ENCODE results near the gene TP53BP1.

Gene TP53BP1

GRCh38 chr15:43489191-43489590 lies 3.8 kb downstream of the TP53BP1 start:
- no peak for ATAC-seq (replicated peaks)
- Mint-ChIP-seq H3K27me3 (no peaks in the 10 kb centered on the region), H3K4me1 (peaks cover 15 to 20% of the 10 kb centered on the region in 2 donors), H3K27ac (no peak overlapping the region), H3K4me3 (no peak overlapping the region), H3K36me3 (peaks cover 17 to 39% of the 10 kb centered on the region in 2 donors), H3K9me3 (no peaks in the 10 kb centered on the region)
- DNase-seq = no peak

GRCh38 chr15:43488790-43489189 lies 4.2 kb downstream of the TP53BP1 start:
- Mint-ChIP-seq H3K4me1 (peaks cover 16 to 22% of the 10 kb centered on the region in 2 donors), H3K27me3 (no peaks in the 10 kb centered on the region), H3K27ac (peak overlapping the region; percentile 32), H3K4me3 (no peak overlapping the region), H3K36me3 (peaks cover 18 to 43% of the 10 kb centered on the region in 2 donors), H3K9me3 (no peaks in the 10 kb centered on the region)
- DNase-seq (no peak), ATAC-seq (replicated peaks) (no peak)

GRCh38 chr15:43487271-43487895 lies 5.6 kb downstream of the TP53BP1 start:
- H3K4me3 Mint-ChIP-seq = no peak overlapping the region
- no peak for DNase-seq
- no peak overlapping the region for H3K27ac Mint-ChIP-seq
- peaks cover 12 to 19% of the 10 kb centered on the region in 2 donors for H3K4me1 Mint-ChIP-seq
- H3K27me3 Mint-ChIP-seq = no peaks in the 10 kb centered on the region
- ATAC-seq (replicated peaks) = no peak
- H3K36me3 Mint-ChIP-seq = peaks cover 15 to 40% of the 10 kb centered on the region in 2 donors
- H3K9me3 Mint-ChIP-seq = no peaks in the 10 kb centered on the region

DNA sequence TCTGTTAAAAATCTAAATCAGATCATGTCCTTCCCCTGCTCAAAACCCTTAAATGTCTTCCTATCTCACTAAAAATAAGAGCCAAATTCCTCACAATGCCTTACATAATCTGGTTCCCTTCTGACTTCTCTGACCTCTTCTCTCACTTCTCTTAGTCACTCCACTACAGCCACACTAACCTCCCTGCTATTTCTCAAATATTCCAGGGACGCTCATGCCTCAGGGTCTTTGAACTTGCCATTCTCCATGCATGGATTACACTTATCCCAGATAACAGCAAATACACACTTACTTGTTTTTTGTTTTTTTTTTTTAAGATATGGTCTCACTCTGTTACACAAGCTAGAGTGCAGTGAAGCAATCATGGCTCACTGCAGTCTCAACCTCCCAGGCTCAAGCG lies 8.5 kb downstream of the TP53BP1 start:
- H3K27me3 Mint-ChIP-seq = no peaks in the 10 kb centered on the region
- no peaks in the 10 kb centered on the region for H3K9me3 Mint-ChIP-seq
- no peak overlapping the region for H3K27ac Mint-ChIP-seq
- H3K4me3 Mint-ChIP-seq = no peak overlapping the region
- ATAC-seq (replicated peaks) (no peak), DNase-seq (no peak)
- peaks cover 19 to 34% of the 10 kb centered on the region in 2 donors for H3K36me3 Mint-ChIP-seq
- H3K4me1 Mint-ChIP-seq = peaks cover 8 to 9% of the 10 kb centered on the region in 2 donors

DNA sequence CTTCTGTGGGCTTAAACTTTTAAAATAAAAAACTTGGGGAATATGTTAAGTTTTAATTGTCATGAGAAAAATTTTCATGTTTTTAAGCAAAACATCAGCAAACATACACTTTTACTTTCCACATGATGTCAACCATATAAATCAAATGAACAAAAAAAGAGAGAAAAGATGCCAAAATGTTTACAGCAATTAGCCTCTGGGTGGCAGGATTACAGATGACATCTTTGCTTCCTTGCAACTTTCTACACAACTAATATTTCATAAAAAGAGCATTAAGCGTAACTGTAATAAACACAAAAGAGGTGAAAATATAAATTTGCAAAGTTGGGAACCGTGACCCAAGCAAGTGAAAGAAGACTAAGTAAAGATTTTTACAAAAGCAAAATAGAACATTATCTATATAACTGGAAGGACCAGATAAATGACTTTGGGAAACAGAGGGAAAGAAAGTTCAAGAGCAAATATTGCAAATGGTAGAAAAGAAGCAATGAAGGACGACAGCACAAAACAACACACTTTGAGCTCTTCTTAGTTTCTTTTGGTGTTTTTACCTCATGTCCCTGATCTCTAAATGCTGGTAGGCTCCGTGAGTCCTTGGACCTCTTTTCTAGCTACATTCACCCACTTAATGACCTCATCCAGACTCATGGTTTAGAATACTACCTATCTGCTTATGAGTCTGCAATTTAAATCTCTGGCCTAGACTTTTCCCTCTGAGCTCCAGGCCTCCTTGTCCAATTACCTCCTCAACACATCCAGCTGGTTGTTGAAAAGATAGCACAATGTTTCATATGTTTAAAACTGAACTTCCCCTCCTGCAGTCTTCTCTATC lies 9.4 kb downstream of the TP53BP1 start:
- Mint-ChIP-seq H3K4me3 (no peak overlapping the region), H3K36me3 (peaks cover 22 to 35% of the 10 kb centered on the region in 2 donors), H3K4me1 (peaks cover 6 to 9% of the 10 kb centered on the region in 2 donors), H3K27me3 (no peaks in the 10 kb centered on the region), H3K9me3 (no peaks in the 10 kb centered on the region), H3K27ac (no peak overlapping the region)
- no peak for DNase-seq
- ATAC-seq (replicated peaks) = no peak

- DNase-seq (no peak), ATAC-seq (replicated peaks) (no peak)
- Mint-ChIP-seq H3K4me3 (no peak overlapping the region), H3K27ac (no peak overlapping the region), H3K36me3 (peaks cover 47 to 49% of the 10 kb centered on the region in 2 donors), H3K9me3 (no peaks in the 10 kb centered on the region), H3K4me1 (peaks cover 0 to 2% of the 10 kb centered on the region in 2 donors), H3K27me3 (no peaks in the 10 kb centered on the region)
Observed at GRCh38 chr15:43473885-43474284, 19.1 kb downstream of the TP53BP1 start.

- no peak for ATAC-seq (replicated peaks)
- no peaks in the 10 kb centered on the region for H3K9me3 Mint-ChIP-seq
- H3K27me3 Mint-ChIP-seq = no peaks in the 10 kb centered on the region
Observed at GRCh38 chr15:43471975-43472374, 21.0 kb downstream of the TP53BP1 start.

DNA sequence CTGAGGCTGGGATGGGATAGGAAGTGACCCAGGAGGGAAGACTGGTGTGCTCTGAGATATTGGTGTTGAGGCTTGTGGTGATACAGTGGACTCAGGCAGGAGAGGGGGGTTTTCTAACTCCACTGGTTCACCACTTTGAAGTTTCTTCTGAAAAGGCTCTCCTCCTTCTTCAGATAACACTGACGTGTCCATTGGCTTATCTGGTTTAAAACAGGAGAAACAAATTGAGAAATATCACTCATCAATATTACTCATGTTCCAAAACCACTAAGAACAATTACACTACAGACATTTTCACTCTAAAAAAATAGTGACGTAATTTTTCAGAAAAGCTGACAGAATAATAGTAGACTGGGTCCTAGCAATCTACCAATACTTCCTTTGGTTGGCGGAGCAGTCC lies 23.1 kb downstream of the TP53BP1 start:
- Mint-ChIP-seq H3K4me3 (no peak overlapping the region), H3K27ac (no peak overlapping the region), H3K9me3 (no peaks in the 10 kb centered on the region), H3K4me1 (no peaks in the 10 kb centered on the region), H3K36me3 (peaks cover 48 to 49% of the 10 kb centered on the region in 2 donors), H3K27me3 (no peaks in the 10 kb centered on the region)
- ATAC-seq (replicated peaks) (no peak), DNase-seq (no peak)

More at GRCh38 chr15:43471975-43472374, 21.0 kb downstream of the TP53BP1 start:
- H3K4me3 Mint-ChIP-seq = no peak overlapping the region
- no peaks in the 10 kb centered on the region for H3K4me1 Mint-ChIP-seq
- H3K36me3 Mint-ChIP-seq = peaks cover 38 to 42% of the 10 kb centered on the region in 2 donors
- H3K27ac Mint-ChIP-seq = no peak overlapping the region
- DNase-seq = no peak

GRCh38 chr15:43465100-43465499 lies 27.9 kb downstream of the TP53BP1 start:
- no peak for ATAC-seq (replicated peaks)
- peaks cover 35 to 46% of the 10 kb centered on the region in 2 donors for H3K36me3 Mint-ChIP-seq
- no peaks in the 10 kb centered on the region for H3K4me1 Mint-ChIP-seq
- no peak for DNase-seq
- H3K27ac Mint-ChIP-seq = no peak overlapping the region
- no peak overlapping the region for H3K4me3 Mint-ChIP-seq
- no peaks in the 10 kb centered on the region for H3K27me3 Mint-ChIP-seq
- H3K9me3 Mint-ChIP-seq = no peaks in the 10 kb centered on the region

- Mint-ChIP-seq H3K36me3 (peaks cover 32 to 42% of the 10 kb centered on the region in 2 donors), H3K27ac (no peak overlapping the region), H3K27me3 (no peaks in the 10 kb centered on the region), H3K4me3 (no peak overlapping the region), H3K9me3 (no peaks in the 10 kb centered on the region), H3K4me1 (no peaks in the 10 kb centered on the region)
- ATAC-seq (replicated peaks) = no peak
- DNase-seq = no peak
Observed at GRCh38 chr15:43463998-43464397, 29.0 kb downstream of the TP53BP1 start.

DNA sequence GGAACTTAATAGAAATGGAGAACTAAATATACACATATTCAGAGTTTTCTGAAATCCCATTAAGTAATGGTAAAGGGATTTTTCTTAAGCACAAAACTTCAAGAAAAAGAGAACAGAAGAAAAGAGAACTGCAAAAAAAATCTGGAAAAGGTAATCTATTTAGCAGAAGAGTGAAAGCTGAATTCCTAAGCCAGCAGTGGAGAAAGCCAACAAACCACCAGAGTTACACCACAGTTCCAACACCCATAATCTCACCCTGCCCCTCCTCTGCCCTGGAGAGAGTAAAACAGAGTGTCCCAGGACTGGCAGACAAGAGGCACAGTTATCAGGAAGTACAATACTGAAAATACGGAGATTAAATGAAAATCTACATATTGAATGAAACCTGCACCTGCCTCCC lies 29.4 kb downstream of the TP53BP1 start:
- H3K4me1 Mint-ChIP-seq = no peaks in the 10 kb centered on the region
- H3K27ac Mint-ChIP-seq = no peak overlapping the region
- no peaks in the 10 kb centered on the region for H3K27me3 Mint-ChIP-seq
- peaks cover 32 to 40% of the 10 kb centered on the region in 2 donors for H3K36me3 Mint-ChIP-seq
- no peak overlapping the region for H3K4me3 Mint-ChIP-seq
- no peaks in the 10 kb centered on the region for H3K9me3 Mint-ChIP-seq
- DNase-seq (no peak), ATAC-seq (replicated peaks) (no peak)

- DNase-seq (no peak), ATAC-seq (replicated peaks) (no peak)
- H3K36me3 Mint-ChIP-seq = peaks cover 25 to 31% of the 10 kb centered on the region in 2 donors
- H3K4me1 Mint-ChIP-seq = peaks cover 9 to 19% of the 10 kb centered on the region in 2 donors
- no peaks in the 10 kb centered on the region for H3K9me3 Mint-ChIP-seq
- H3K4me3 Mint-ChIP-seq = no peak overlapping the region
- no peaks in the 10 kb centered on the region for H3K27me3 Mint-ChIP-seq
- no peak overlapping the region for H3K27ac Mint-ChIP-seq
Observed at GRCh38 chr15:43449981-43450380, 43.0 kb downstream of the TP53BP1 start.

GRCh38 chr15:43446344-43446743 lies 46.6 kb downstream of the TP53BP1 start:
- H3K36me3 Mint-ChIP-seq = peaks cover 18 to 31% of the 10 kb centered on the region in 2 donors
- H3K27ac Mint-ChIP-seq = no peak overlapping the region
- DNase-seq (no peak), ATAC-seq (replicated peaks) (no peak)
- H3K4me3 Mint-ChIP-seq = no peak overlapping the region
- H3K9me3 Mint-ChIP-seq = no peaks in the 10 kb centered on the region
- peaks cover 9 to 20% of the 10 kb centered on the region in 2 donors for H3K4me1 Mint-ChIP-seq
- H3K27me3 Mint-ChIP-seq = no peaks in the 10 kb centered on the region

DNA sequence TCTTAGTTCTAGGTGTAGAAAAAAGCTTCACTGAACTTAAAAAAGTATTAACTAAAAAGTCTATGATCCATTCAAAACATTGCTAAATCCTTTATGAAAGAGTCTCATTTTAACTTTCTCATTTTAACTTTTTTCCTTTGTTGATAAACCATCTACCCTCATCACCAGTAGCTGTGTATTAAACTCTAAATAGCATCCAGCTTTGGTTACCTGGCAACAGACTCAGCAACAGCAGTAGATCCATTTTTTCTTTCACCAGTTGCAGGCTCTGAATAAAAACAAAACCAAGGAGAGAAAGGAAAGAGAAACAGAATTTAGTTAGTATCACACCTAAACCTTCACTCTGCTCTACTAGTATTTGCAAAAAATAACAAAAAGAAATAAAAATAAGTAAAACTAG lies 51.6 kb downstream of the TP53BP1 start:
- Mint-ChIP-seq H3K36me3 (peaks cover 9 to 35% of the 10 kb centered on the region in 2 donors), H3K27ac (no peak overlapping the region), H3K9me3 (no peaks in the 10 kb centered on the region), H3K4me1 (peaks cover 2 to 7% of the 10 kb centered on the region in 2 donors), H3K27me3 (no peaks in the 10 kb centered on the region), H3K4me3 (no peak overlapping the region)
- DNase-seq (no peak), ATAC-seq (replicated peaks) (peak; percentile 31 to 45)

Measured in stimulated activated naive B cell treated with anti-CD40 and anti-IgM and Interleukin-4, amounts not matched to agents 10 μg/mL and 1 μg/mL and 100 μg/mL, for 72 hours (primary cell).